T1000 (cell line): ENCODE data around the gene RIMS3.

ENCODE experiments used
- DNase-seq: peaks from one replicate; lab custom pipeline; 2025; ENCODE audit warnings: mixed read lengths; lab: John Stamatoyannopoulos, UW

The RIMS3 gene

GRCh38 chr1:40691538-40692428 is 26.3 kb upstream of the RIMS3 start, which contains the start of gene NFYC:
Gene NFYC, plus strand, starts transcription at chr1:40691704. Its CDS starts 47,140 bp downstream, at chr1:40738844.
- peak; percentile 96 for DNase-seq

- no peak for DNase-seq
These were observed 25.5 kb upstream of the RIMS3 start for GRCh38 chr1:40690771-40691537.

GRCh38 chr1:40689737-40690136 is 24.3 kb upstream of the RIMS3 start:
- no peak for DNase-seq

GRCh38 chr1:40687661-40688060 is 22.2 kb upstream of the RIMS3 start:
- DNase-seq, result no peak

- no peak for DNase-seq
These were observed 21.6 kb upstream of the RIMS3 start for GRCh38 chr1:40687059-40687458.

- no peak for DNase-seq
These were observed 19.2 kb upstream of the RIMS3 start for GRCh38 chr1:40684669-40685068.

- DNase-seq, result no peak
These were observed 13.9 kb upstream of the RIMS3 start for GRCh38 chr1:40679165-40679953.

- DNase-seq, result no peak
These were observed 11.0 kb upstream of the RIMS3 start for GRCh38 chr1:40676501-40676900.

- no peak for DNase-seq
These were observed 8.0 kb upstream of the RIMS3 start for GRCh38 chr1:40673452-40673851.

- peak; percentile 77 for DNase-seq
These were observed 3.5 kb upstream of the RIMS3 start for GRCh38 chr1:40668769-40669525.

GRCh38 chr1:40664791-40665190 is 691 bp downstream of the RIMS3 start:
- DNase-seq, result no peak

GRCh38 chr1:40664167-40664537 is 1.3 kb downstream of the RIMS3 start:
- no peak for DNase-seq

GRCh38 chr1:40663324-40664166 is 1.9 kb downstream of the RIMS3 start:
- no peak for DNase-seq

GRCh38 chr1:40662864-40663263 is 2.6 kb downstream of the RIMS3 start:
- DNase-seq, result no peak

GRCh38 chr1:40662151-40662550 is 3.3 kb downstream of the RIMS3 start:
- no peak for DNase-seq

- DNase-seq, result no peak
These were observed 3.8 kb downstream of the RIMS3 start for GRCh38 chr1:40661678-40662077.

- no peak for DNase-seq
These were observed 5.9 kb downstream of the RIMS3 start for GRCh38 chr1:40659649-40659947.

- DNase-seq, result no peak
These were observed 6.5 kb downstream of the RIMS3 start for GRCh38 chr1:40658751-40659648.

GRCh38 chr1:40657046-40657445 is 8.4 kb downstream of the RIMS3 start:
- no peak for DNase-seq
